AG09319 (cell line): ENCODE data around the gene DHRS1.

Experiments used
- DNase-seq: peaks from one replicate; pipeline ENCODE4 v3.0.0-alpha.2; 2010; ENCODE audit warnings: low read depth; ENCODE audit errors: extremely low read depth
- CTCF ChIP-seq: IDR thresholded peaks from 2 replicates; pipeline ENCODE4 v1.5.1; 2011; ENCODE audit warnings: low read depth, mild to moderate bottlenecking, inconsistent platforms, low read length, moderate library complexity

Gene DHRS1

GRCh38 chr14:24311837-24312615 lies 12.4 kb upstream of the DHRS1 start:
- DNase-seq = no peak
- TF ChIP-seq CTCF = no peak

GRCh38 chr14:24310646-24311604 lies 11.3 kb upstream of the DHRS1 start, which contains the start of gene LTB4R:
Gene LTB4R, plus strand, starts transcription at chr14:24311502. Its CDS starts 4,150 bp downstream, at chr14:24315652.
- TF ChIP-seq CTCF = peak; percentile 9
- DNase-seq = no peak

GRCh38 chr14:24310265-24310645 lies 10.7 kb upstream of the DHRS1 start:
- TF ChIP-seq CTCF = no peak
- no peak for DNase-seq

GRCh38 chr14:24309538-24310264 lies 10.1 kb upstream of the DHRS1 start, which contains the start of gene LTB4R2:
Gene LTB4R2, plus strand, starts transcription at chr14:24310140. Its CDS starts 525 bp downstream, at chr14:24310665.
- TF ChIP-seq CTCF = no peak
- DNase-seq = no peak

GRCh38 chr14:24308342-24309124 lies 9.0 kb upstream of the DHRS1 start:
- DNase-seq = no peak
- TF ChIP-seq CTCF = no peak

- no peak for DNase-seq
- TF ChIP-seq CTCF = peak; percentile 98
These were observed 8.2 kb upstream of the DHRS1 start, which contains the start of gene CIDEB for GRCh38 chr14:24307575-24308341. Gene CIDEB, minus strand, starts transcription at chr14:24307977. Its CDS starts 119 bp downstream, at chr14:24307858.
